Endothelial cell of umbilical vein (primary cell): ENCODE results near the gene KCNH1. TPM values are rescaled to one million over a fixed set of nuclear protein-coding genes. Genes with fewer than 3 reads are reported as not detected.

Experiments used
- BruUV-seq: library from RNA; stranded (reverse); fragments of 400-500 nt; replicated peaks from 2 replicates; lab custom pipeline; 2021; lab: Mats Ljungman, UMichigan
- CTCF ChIA-PET: fragments of 300-600, 350-600 bp; sonication (Branson Sonifier 250); formaldehyde crosslinking; loops from one replicate; lab custom pipeline; 2021; ENCODE audit warnings: antibody characterized with exemption, inconsistent platforms; lab: Charles Lee
- POLR2A ChIA-PET: fragments of 300-600, 350-600 bp; sonication (Branson Sonifier 250); formaldehyde crosslinking; loops from one replicate; lab custom pipeline; 2021; ENCODE audit warnings: antibody characterized with exemption, inconsistent platforms; lab: Charles Lee
- DNase-seq: peaks from one replicate; pipeline ENCODE4 v3.0.0-alpha.2; 2011; ENCODE audit warnings: low read depth, low spot score
- FAIRE-seq: peaks from 2 replicates; lab custom pipeline; 2011; peaks lifted over from hg19 to GRCh38; lab: Jason Lieb, UNC
- H2AFZ ChIP-seq: 2 replicates; pipeline ENCODE4 v1.6.0; 2012; ENCODE audit warnings: low read depth, low read length, control low read depth, inconsistent platforms
- H3K27ac ChIP-seq: 2 replicates; pipeline ENCODE4 v1.5.1; 2011; ENCODE audit warnings: low read depth, mild to moderate bottlenecking, control low read depth, low read length, moderate library complexity; ENCODE audit not compliant: insufficient read depth
- H3K27me3 ChIP-seq, 2 experiments: 2 replicates each; pipeline versions ENCODE4 v1.6.0 to v1.6.1; 2011; ENCODE audit warnings: low read length in 2 of 2, mixed read lengths in 1 of 2; ENCODE audit not compliant: control insufficient read depth in 2 of 2, insufficient read depth in 2 of 2
- H3K36me3 ChIP-seq, 2 experiments: 2 replicates in 1 of 2; 3 replicates in 1 of 2; pipeline ENCODE4 v1.5.1; 2011; ENCODE audit warnings: low read length in 2 of 2, mild to moderate bottlenecking in 1 of 2, moderate library complexity in 1 of 2; ENCODE audit not compliant: control insufficient read depth in 2 of 2, insufficient read depth in 2 of 2; ENCODE audit errors: extremely low read depth in 1 of 2
- H3K4me1 ChIP-seq: 3 replicates; pipeline ENCODE4 v1.5.1; 2011; ENCODE audit warnings: mild to moderate bottlenecking, low read length; ENCODE audit not compliant: control insufficient read depth, insufficient read depth; ENCODE audit errors: extremely low read depth
- H3K4me2 ChIP-seq: 2 replicates; pipeline ENCODE4 v1.6.1; 2011; ENCODE audit warnings: low read length, control low read depth, mixed read lengths; ENCODE audit not compliant: insufficient read depth
- H3K4me3 ChIP-seq, 3 experiments: fragments of 200-600 bp in 1 of 3; sonication (generic), shearing (Covaris generic) in 1 of 3; replicated peaks in 1 of 3; 2 replicates each; pipeline ENCODE4 v1.5.1; 2011 to 2016; ENCODE audit warnings: control low read depth in 3 of 3, low read length in 3 of 3, mild to moderate bottlenecking in 2 of 3, inconsistent platforms in 1 of 3, low read depth in 1 of 3, moderate library complexity in 1 of 3; ENCODE audit not compliant: insufficient read depth in 1 of 3
- H3K79me2 ChIP-seq: 2 replicates; pipeline ENCODE4 v1.6.0; 2012; ENCODE audit warnings: low read length, inconsistent platforms; ENCODE audit not compliant: control insufficient read depth, insufficient read depth
- H3K9ac ChIP-seq: replicated peaks from 2 replicates; pipeline ENCODE3; 2011; ENCODE audit warnings: low read length, control low read depth; ENCODE audit not compliant: insufficient read depth; ENCODE audit errors: extremely low read depth
- H3K9me1 ChIP-seq: replicated peaks from 3 replicates; pipeline ENCODE4 v1.6.0; 2011; ENCODE audit warnings: mild to moderate bottlenecking, low read length; ENCODE audit not compliant: control insufficient read depth, insufficient read depth; ENCODE audit errors: extremely low read depth
- H3K9me3 ChIP-seq: replicated peaks from 2 replicates; pipeline ENCODE4 v1.5.1; 2012; ENCODE audit warnings: low read length, inconsistent platforms; ENCODE audit not compliant: control insufficient read depth, insufficient read depth
- H4K20me1 ChIP-seq: replicated peaks from 2 replicates; pipeline ENCODE3; 2011; ENCODE audit warnings: mild to moderate bottlenecking, low read length; ENCODE audit not compliant: control insufficient read depth, insufficient read depth; ENCODE audit errors: extremely low read depth
- EZH2 ChIP-seq: IDR thresholded peaks from 2 replicates; pipeline ENCODE4 v1.6.1; 2012; ENCODE audit warnings: borderline replicate concordance, low read depth, mild to moderate bottlenecking, moderate library complexity, low read length, inconsistent platforms; ENCODE audit not compliant: severe bottlenecking
- FOS ChIP-seq: IDR thresholded peaks from 2 replicates; pipeline ENCODE4 v1.6.1; 2011; ENCODE audit warnings: mild to moderate bottlenecking, low read length, moderate library complexity, borderline replicate concordance; ENCODE audit not compliant: insufficient read depth
- GATA2 ChIP-seq: IDR thresholded peaks from 2 replicates; pipeline ENCODE4 v1.7.0; 2011; ENCODE audit warnings: low read depth, mild to moderate bottlenecking, moderate library complexity, mixed read lengths, low read length; ENCODE audit not compliant: insufficient read length, insufficient read depth
- JUN ChIP-seq: IDR thresholded peaks from 2 replicates; pipeline ENCODE4 v1.6.1; 2011; ENCODE audit warnings: borderline replicate concordance, low read depth; ENCODE audit not compliant: insufficient read length, insufficient read depth
- MYC ChIP-seq: IDR thresholded peaks from one replicate; pipeline ENCODE4 v1.6.1; 2011; ENCODE audit warnings: mild to moderate bottlenecking, low read depth, low read length
- POLR2A ChIP-seq: IDR thresholded peaks from 2 replicates; pipeline ENCODE4 v1.6.1; 2012; ENCODE audit warnings: low read depth, mild to moderate bottlenecking, control low read depth, low read length
- POLR2AphosphoS5 ChIP-seq: IDR thresholded peaks from 2 replicates; pipeline ENCODE4 v1.6.1; 2012; ENCODE audit warnings: low read depth, mild to moderate bottlenecking, control low read depth, low read length, moderate library complexity; ENCODE audit not compliant: insufficient read depth
- dilution Hi-C: fragments of 300-500 bp; cut with MboI; formaldehyde crosslinking; loops from one replicate; pipeline ENCODE4 v1.15.0; 2019; ENCODE audit warnings: low sequenced_read_pairs; ENCODE audit not compliant: extremely low pct_ligation_motif_present
- intact Hi-C: fragments of 100-400 bp; cut with micrococcal nuclease; formaldehyde crosslinking; loops from one replicate; pipeline ENCODE4 v1.10.0; 2022
- polyA plus RNA-seq, 4 experiments: library from polyadenylated mRNA; depleted of rRNA in 3 of 4; stranded (reverse) in 3 of 4; unstranded in 1 of 4; fragments of >200 nt; gene quantifications; 2 replicates each; pipeline versions ENCODE4 v1.2.1 to v1.2.3, GENCODE V29; 2011 to 2012; ENCODE audit warnings: missing spikeins in 1 of 4
- total RNA-seq: library from RNA; stranded (reverse); gene quantifications from 2 replicates; pipeline ENCODE4 v1.2.3, GENCODE V29; 2021
- TF ChIP-seq, protein P1 (sequence below): IDR thresholded peaks from 2 replicates; pipeline ENCODE4 v1.6.1; 2011; ENCODE audit not compliant: insufficient read depth, insufficient read length
- TF ChIP-seq, protein P2 (sequence below), 2 donors: IDR thresholded peaks; 1 replicate in 1 of 2; 2 replicates in 1 of 2; pipeline ENCODE4 v1.5.1; 2011; ENCODE audit warnings: low read length in 2 of 2, mild to moderate bottlenecking in 2 of 2, moderate library complexity in 2 of 2, control low read depth in 1 of 2, inconsistent platforms in 1 of 2, low read depth in 1 of 2; ENCODE audit not compliant: insufficient read depth in 1 of 2; ENCODE audit errors: extremely low read depth in 1 of 2

KCNH1 gene
- total and polyA plus RNA-seq, 2 donors (not counting 3 experiments of a cell fraction or from before 2014, with no cell fraction given): not detected

DNA sequence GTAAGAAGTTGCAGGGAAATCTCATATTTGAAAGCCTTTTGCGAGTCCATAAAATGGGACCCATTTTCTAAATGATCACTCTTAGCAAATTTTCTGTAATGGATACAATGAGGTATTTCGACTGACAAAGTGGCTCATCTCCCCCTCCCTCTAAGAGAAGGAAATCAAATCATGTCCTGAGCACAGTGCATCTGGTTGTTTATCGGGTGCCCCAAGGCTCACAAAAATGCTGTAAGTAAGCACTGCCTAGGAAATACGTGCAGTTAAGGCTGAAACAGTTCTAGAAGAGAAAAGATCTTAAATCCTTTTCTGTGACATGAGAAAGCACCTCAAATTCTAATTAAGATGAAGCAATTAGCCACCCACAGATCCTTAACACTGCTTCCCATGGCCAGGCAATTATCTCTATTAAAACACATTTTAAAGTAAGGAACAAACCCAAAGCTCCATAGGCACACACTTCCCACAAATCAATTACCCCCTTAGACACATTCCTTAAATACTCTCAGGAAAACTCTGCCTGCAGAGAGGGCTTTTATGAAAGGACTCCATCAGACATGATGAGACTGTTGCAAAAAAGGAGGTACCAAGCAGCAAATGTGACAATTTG lies 216.3 kb downstream of the KCNH1 start:
- no peak overlapping the region for H3K4me3 ChIP-seq
- no peaks in the 10 kb centered on the region for H3K79me2 ChIP-seq
- H3K27ac ChIP-seq: no peak overlapping the region
- H3K9me3 ChIP-seq: peaks cover 7% of the 10 kb centered on the region
- no TSS peak for BruUV-seq
- no peaks in the 10 kb centered on the region for H3K9me1 ChIP-seq
- DNase-seq: no peak
- no peak overlapping the region for H2AFZ ChIP-seq
- H3K9ac ChIP-seq: no peak overlapping the region
- no peak for FAIRE-seq
- H3K4me2 ChIP-seq: no peak overlapping the region
- TF ChIP-seq POLR2AphosphoS5 (no peak), MYC (no peak), FOS (no peak), GATA2 (no peak), JUN (no peak), EZH2 (no peak), POLR2A (no peak)
- TF ChIP-seq, protein P1, sequence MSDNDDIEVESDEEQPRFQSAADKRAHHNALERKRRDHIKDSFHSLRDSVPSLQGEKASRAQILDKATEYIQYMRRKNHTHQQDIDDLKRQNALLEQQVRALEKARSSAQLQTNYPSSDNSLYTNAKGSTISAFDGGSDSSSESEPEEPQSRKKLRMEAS: no peak
- TF ChIP-seq, protein P2, sequence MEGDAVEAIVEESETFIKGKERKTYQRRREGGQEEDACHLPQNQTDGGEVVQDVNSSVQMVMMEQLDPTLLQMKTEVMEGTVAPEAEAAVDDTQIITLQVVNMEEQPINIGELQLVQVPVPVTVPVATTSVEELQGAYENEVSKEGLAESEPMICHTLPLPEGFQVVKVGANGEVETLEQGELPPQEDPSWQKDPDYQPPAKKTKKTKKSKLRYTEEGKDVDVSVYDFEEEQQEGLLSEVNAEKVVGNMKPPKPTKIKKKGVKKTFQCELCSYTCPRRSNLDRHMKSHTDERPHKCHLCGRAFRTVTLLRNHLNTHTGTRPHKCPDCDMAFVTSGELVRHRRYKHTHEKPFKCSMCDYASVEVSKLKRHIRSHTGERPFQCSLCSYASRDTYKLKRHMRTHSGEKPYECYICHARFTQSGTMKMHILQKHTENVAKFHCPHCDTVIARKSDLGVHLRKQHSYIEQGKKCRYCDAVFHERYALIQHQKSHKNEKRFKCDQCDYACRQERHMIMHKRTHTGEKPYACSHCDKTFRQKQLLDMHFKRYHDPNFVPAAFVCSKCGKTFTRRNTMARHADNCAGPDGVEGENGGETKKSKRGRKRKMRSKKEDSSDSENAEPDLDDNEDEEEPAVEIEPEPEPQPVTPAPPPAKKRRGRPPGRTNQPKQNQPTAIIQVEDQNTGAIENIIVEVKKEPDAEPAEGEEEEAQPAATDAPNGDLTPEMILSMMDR (IDR thresholded peaks at IDR 0.05; ENCODE audit: extremely low read depth in 1 of 2, insufficient read depth in 1 of 2, low read depth in 1 of 2, low read length in 2 of 2): no peak
- dilution Hi-C loops: no loop called here
- no peaks in the 10 kb centered on the region for H3K36me3 ChIP-seq
- ChIA-PET POLR2A (no interaction called here), CTCF (no interaction called here)
- H3K4me1 ChIP-seq: no peaks in the 10 kb centered on the region
- no peaks in the 10 kb centered on the region for H3K27me3 ChIP-seq
- intact Hi-C loops: no loop called here
- no peaks in the 10 kb centered on the region for H4K20me1 ChIP-seq
